OCI-LY1 (cell line): ENCODE measurements around the gene FATE1.

Source experiments
- H2AFZ ChIP-seq: fragments of 200-600 bp; sonication (generic), shearing (Covaris generic); 2 replicates; pipeline ENCODE4 v1.6.0; 2014; ENCODE audit warnings: antibody characterized with exemption, mild to moderate bottlenecking, low read length
- H3F3A ChIP-seq: fragments of 200-600 bp; sonication (generic), shearing (Covaris generic); 2 replicates; pipeline ENCODE4 v1.6.0; 2014; ENCODE audit warnings: mild to moderate bottlenecking, antibody characterized with exemption, low read length, moderate library complexity; ENCODE audit not compliant: insufficient read depth
- H3K27ac ChIP-seq: fragments of 200-600 bp; sonication (generic); 2 replicates; pipeline ENCODE4 v1.5.1; 2014; ENCODE audit warnings: low read length, mixed run types, mild to moderate bottlenecking, low read depth; ENCODE audit not compliant: poor library complexity, severe bottlenecking
- H3K27me3 ChIP-seq: fragments of 200-600 bp; sonication (generic); 2 replicates; pipeline ENCODE4 v1.6.0; 2014; ENCODE audit warnings: antibody characterized with exemption, mild to moderate bottlenecking, low read length, moderate library complexity; ENCODE audit not compliant: insufficient read depth
- H3K36me3 ChIP-seq: fragments of 200-600 bp; sonication (generic); 2 replicates; pipeline ENCODE4 v1.6.1; 2014; ENCODE audit warnings: mild to moderate bottlenecking, antibody characterized with exemption, low read length, moderate library complexity, mixed read lengths; ENCODE audit not compliant: insufficient read depth
- H3K4me1 ChIP-seq: fragments of 200-600 bp; sonication (generic); 2 replicates; pipeline ENCODE4 v1.5.1; 2014; ENCODE audit warnings: mild to moderate bottlenecking, low read length, moderate library complexity; ENCODE audit not compliant: insufficient read depth, severe bottlenecking
- H3K4me2 ChIP-seq: fragments of 200-600 bp; sonication (generic), shearing (Covaris generic); 2 replicates; pipeline ENCODE4 v1.6.1; 2014; ENCODE audit warnings: low read length
- H3K4me3 ChIP-seq: fragments of 200-600 bp; sonication (generic); 2 replicates; pipeline ENCODE4 v1.5.1; 2014; ENCODE audit warnings: low read length, low read depth, mild to moderate bottlenecking, mixed read lengths; ENCODE audit not compliant: poor library complexity, severe bottlenecking
- H3K79me2 ChIP-seq: fragments of 200-600 bp; shearing (Covaris generic); 2 replicates; pipeline ENCODE4 v1.6.1; 2016; ENCODE audit warnings: mixed run types, low read length, mixed read lengths; ENCODE audit not compliant: insufficient read depth
- H3K9ac ChIP-seq: fragments of 200-600 bp; sonication (generic), shearing (Covaris generic); 2 replicates; pipeline ENCODE4 v1.6.1; 2014; ENCODE audit warnings: mild to moderate bottlenecking, low read length, mixed read lengths
- H3K9me2 ChIP-seq: fragments of 200-600 bp; sonication (generic), shearing (Covaris generic); 2 replicates; pipeline ENCODE4 v1.6.1; 2014; ENCODE audit warnings: low read depth, mild to moderate bottlenecking, low read length, mixed read lengths
- H3K9me3 ChIP-seq: fragments of 200-600 bp; shearing (Covaris generic); 2 replicates; pipeline ENCODE4 v1.6.1; 2014; ENCODE audit warnings: low read length, mixed read lengths
- H4K20me1 ChIP-seq: fragments of 200-600 bp; sonication (generic), shearing (Covaris generic); 2 replicates; pipeline ENCODE4 v1.6.0; 2016; ENCODE audit warnings: mild to moderate bottlenecking, low read length; ENCODE audit not compliant: insufficient read depth
- CTCF ChIP-seq: fragments of 200-600 bp; sonication (generic), shearing (Covaris generic); IDR thresholded peaks from 2 replicates; pipeline ENCODE4 v1.5.1; 2017; ENCODE audit warnings: mild to moderate bottlenecking, antibody characterized with exemption, low read length, moderate library complexity, mixed read lengths
- EZH2 ChIP-seq: fragments of 200-600 bp; sonication (generic), shearing (Covaris generic); IDR thresholded peaks from 2 replicates; pipeline ENCODE4 v1.8.0; 2017; ENCODE audit warnings: borderline replicate concordance, mixed run types, mild to moderate bottlenecking, antibody characterized with exemption, low read length, moderate library complexity, mixed read lengths

Gene FATE1

DNA sequence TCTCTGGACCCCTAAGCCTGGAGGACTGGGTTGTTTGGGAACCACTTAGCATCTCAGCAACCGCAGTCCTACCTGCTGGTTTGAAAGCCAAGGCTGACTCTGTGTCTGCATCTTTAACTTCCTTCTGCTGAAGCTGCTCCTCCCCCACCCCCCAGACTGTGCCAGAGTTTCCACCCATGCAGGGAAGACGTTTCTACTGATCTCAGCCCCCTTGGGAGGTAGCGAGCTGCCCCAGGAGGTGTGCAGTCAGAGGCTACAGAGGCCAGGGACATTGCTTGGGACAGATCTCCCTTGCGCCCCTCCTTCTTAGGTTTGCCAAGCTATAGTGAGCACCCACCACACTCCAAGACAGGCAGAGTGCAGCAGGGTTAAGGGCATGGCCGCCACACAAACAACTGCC is 4.7 kb upstream of the FATE1 start:
- no peaks in the 10 kb centered on the region for H3K27me3 ChIP-seq
- H3K36me3 ChIP-seq, result no peaks in the 10 kb centered on the region
- H2AFZ ChIP-seq, result no peak overlapping the region
- no peak overlapping the region for H3K4me3 ChIP-seq
- no peaks in the 10 kb centered on the region for H3K9me3 ChIP-seq
- no peaks in the 10 kb centered on the region for H3F3A ChIP-seq
- H3K9ac ChIP-seq, result no peak overlapping the region
- H3K9me2 ChIP-seq, result no peaks in the 10 kb centered on the region
- H3K4me1 ChIP-seq, result no peaks in the 10 kb centered on the region
- no peak for TF ChIP-seq CTCF
- TF ChIP-seq EZH2, result no peak
- no peak overlapping the region for H3K27ac ChIP-seq
- no peaks in the 10 kb centered on the region for H4K20me1 ChIP-seq
- H3K4me2 ChIP-seq, result no peak overlapping the region
- no peaks in the 10 kb centered on the region for H3K79me2 ChIP-seq

GRCh38 chrX:151711787-151712186 is 4.0 kb upstream of the FATE1 start:
- Histone ChIP-seq H3K27me3 (no peaks in the 10 kb centered on the region), H3F3A (no peaks in the 10 kb centered on the region)
- no peak for TF ChIP-seq EZH2
- TF ChIP-seq CTCF, result no peak

DNA sequence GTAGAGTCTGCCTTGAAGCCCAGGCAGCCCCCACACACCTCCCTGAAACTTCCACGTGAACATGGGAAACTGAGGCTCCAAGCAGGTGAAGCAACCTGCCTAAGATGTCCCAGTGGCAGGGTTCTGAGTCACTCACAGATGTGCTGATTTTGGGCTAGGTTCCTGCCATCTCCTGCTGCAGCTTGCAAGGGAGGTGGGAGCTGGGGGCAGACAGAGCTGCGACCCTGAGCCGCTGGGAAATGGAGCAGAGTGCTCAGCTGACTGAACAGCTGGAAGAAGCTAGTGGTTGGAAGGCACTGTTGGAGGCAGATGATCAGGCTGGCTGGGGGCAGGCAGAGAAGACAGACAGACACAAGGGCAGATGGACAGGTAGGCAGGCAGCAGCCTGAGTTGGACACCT is 3.6 kb upstream of the FATE1 start:
- Histone ChIP-seq H3K9ac (no peak overlapping the region), H4K20me1 (no peaks in the 10 kb centered on the region), H3K27ac (no peak overlapping the region), H3K27me3 (no peaks in the 10 kb centered on the region), H3K4me3 (no peak overlapping the region), H3K9me2 (no peaks in the 10 kb centered on the region), H3K79me2 (no peaks in the 10 kb centered on the region), H3K9me3 (no peaks in the 10 kb centered on the region), H3K36me3 (no peaks in the 10 kb centered on the region), H3K4me1 (no peaks in the 10 kb centered on the region), H3K4me2 (no peak overlapping the region), H3F3A (no peaks in the 10 kb centered on the region), H2AFZ (no peak overlapping the region)
- no peak for TF ChIP-seq EZH2
- no peak for TF ChIP-seq CTCF

More at GRCh38 chrX:151711787-151712186, 4.0 kb upstream of the FATE1 start:
- H3K4me3 ChIP-seq, result no peak overlapping the region
- H2AFZ ChIP-seq, result no peak overlapping the region
- H3K79me2 ChIP-seq, result no peaks in the 10 kb centered on the region
- H4K20me1 ChIP-seq, result no peaks in the 10 kb centered on the region
- no peak overlapping the region for H3K27ac ChIP-seq
- H3K36me3 ChIP-seq, result no peaks in the 10 kb centered on the region
- H3K9me3 ChIP-seq, result no peaks in the 10 kb centered on the region
- no peaks in the 10 kb centered on the region for H3K4me1 ChIP-seq
- no peak overlapping the region for H3K9ac ChIP-seq
- H3K4me2 ChIP-seq, result no peak overlapping the region
- H3K9me2 ChIP-seq, result no peaks in the 10 kb centered on the region
